Measurements from ENCODE around the gene KLHL25.
"Not testable (repeated sequence)": the region's sequence is repeated elsewhere in the genome, so short reads cannot be mapped to it uniquely, and the experiment has no call there.

The KLHL25 gene

GRCh38 chr15:85802617-85803016 lies 7.9 kb upstream of the KLHL25 start:
- not testable (repeated sequence) for DNase-seq

GRCh38 chr15:85800478-85801123 lies 5.9 kb upstream of the KLHL25 start:
- DNase-seq = no peak

DNA sequence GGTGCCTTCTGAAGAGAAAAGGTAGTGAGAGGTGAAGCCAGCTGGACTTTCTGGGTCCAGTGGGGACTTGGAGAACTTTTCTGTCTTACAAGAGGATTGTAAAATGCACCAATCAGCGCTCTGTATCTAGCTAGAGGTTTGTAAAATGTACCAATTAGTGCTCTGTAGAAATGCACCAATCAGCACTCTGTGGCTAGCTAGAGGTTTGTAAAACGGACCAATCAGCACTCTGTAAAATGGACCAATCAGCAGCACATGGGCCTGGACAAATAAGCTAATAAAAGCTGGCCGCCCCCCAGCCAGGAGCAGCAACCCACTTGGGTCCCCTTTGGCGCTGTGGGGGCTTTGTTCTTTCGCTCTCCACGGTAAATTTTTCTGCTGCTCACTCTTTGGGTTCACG lies 1.6 kb upstream of the KLHL25 start:
- not testable (repeated sequence) for DNase-seq

GRCh38 chr15:85795337-85796305 lies 896 bp upstream of the KLHL25 start:
- DNase-seq = no peak

DNA sequence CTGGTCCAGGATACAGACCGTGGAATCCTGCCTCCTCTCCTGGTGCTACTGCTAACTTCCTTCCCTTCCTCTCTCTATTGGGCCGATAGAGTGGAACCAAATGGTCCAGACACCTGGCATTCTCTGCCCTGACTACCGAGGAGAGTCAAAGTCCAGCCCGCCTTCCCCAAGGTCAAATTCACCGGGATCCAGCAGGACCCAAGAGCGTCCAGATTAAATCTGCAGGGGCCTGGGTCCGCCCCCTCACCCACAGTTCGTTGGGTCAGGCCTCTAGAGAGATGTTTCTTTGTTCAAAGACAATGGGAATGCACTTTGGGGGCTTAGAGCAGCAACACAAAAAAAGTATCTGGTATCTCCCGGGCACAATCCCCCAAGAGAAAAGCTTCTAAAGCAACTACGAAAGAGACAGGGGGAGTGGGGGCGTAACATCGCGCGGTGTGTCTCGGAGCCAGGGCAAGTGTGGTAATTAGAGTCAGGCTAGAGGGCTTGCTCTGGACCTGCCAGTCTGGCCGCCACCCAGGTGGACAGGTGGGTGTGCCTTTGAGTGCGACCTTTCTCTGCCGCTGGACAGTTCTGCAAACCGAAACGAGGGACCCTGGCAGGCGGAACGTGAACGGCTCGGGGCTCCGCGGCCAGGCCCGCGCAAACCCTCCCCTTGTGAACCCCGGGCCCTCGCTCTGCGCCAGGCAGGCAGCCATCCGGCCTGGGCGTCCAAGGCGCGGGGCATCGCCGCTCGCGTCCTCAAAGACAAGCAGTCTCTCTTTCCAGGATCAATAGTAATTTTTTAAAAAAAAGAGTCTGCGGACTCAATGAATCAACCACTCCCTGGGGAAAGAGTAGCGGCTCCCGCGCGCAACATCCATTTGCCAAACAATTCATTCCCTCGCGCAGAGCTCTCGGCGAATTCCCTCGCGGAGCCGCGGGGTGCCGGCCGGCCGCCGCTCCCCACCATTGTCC lies 806 bp downstream of the KLHL25 start:
- DNase-seq = peak; percentile 38

- DNase-seq = peak; percentile 57
Observed at GRCh38 chr15:85792912-85793590, 1.7 kb downstream of the KLHL25 start.

- no peak for DNase-seq
Observed at GRCh38 chr15:85792102-85792731, 2.5 kb downstream of the KLHL25 start.

DNA sequence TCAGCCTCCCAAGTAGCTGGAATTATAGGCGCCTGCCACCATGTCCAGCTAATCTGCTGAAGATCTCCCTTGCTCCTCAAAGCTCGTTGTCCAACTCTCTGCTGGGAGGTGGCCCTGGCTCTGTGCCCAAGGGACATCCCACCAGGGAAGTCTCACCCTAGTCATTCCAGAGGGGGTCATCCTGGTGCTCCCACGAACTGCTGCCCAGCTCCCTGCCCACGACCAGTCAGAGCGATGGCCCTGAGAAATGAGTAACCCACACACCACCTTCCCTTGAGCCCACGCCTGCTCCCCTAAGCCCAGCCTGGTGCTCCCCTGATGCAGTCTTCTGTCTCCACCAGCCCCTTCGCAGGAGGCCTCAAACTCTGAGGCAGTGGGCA lies 5.2 kb downstream of the KLHL25 start:
- no peak for DNase-seq

GRCh38 chr15:85788771-85789495 lies 5.8 kb downstream of the KLHL25 start:
- no peak for DNase-seq

GRCh38 chr15:85786781-85787114 lies 8.0 kb downstream of the KLHL25 start:
- DNase-seq = no peak

GRCh38 chr15:85785887-85786780 lies 8.6 kb downstream of the KLHL25 start:
- peak; percentile 30 for DNase-seq

- no peak for DNase-seq
Observed at GRCh38 chr15:85782064-85782463, 12.7 kb downstream of the KLHL25 start.

DNA sequence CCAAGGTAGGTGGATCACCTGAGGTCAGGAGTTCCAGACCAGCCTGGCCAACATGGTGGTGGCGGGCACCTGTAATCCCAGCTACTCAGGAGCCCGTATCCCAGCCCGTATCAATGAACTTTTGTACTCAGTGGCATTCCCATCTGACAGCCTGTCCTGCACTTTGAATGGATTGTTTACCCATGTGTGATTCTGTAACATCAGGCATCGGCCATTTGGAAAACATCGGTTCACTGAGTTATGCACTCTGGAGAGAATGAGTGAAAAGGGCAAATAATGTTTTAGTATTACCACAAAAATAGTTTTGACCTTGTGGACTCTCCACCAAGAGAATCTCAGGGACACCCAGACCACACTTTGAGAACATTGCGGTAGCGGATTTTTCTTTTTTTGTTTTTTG lies 13.6 kb downstream of the KLHL25 start:
- DNase-seq = no peak

DNA sequence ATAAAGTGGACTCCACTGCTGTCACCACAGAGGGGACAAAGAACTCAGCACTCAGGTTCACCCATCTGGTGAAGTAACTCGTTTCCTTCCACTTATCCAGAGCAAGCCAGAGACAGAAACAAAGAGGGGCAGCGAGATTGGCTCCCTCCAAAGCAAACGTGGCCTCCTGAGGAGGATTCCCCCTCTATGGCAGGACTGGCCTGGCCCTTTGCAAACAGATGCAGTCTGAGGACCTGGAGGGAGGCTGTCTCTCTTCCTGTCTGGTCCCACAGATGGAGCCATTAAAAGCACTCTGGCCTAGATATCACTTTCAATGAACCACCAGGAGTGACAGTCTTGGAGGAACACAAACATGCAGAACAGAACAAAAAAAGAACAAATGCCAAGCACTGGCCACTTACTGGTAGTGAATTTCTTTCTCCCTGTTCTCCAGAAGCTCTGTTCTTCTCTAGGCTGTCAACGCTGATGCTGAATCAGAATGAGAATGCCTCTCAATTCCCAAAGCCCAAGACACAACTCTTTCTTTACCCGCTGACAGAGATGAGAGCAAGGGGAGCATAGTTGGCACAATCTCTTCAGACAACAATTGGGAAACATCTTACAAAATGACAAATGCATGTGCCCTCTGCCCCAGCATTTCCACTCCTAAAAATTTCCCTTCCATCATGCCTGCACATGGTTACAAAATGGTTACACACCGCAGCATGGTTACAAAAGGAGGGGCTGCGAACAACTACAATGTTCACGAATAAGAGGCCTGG lies 14.3 kb downstream of the KLHL25 start:
- DNase-seq = no peak

DNA sequence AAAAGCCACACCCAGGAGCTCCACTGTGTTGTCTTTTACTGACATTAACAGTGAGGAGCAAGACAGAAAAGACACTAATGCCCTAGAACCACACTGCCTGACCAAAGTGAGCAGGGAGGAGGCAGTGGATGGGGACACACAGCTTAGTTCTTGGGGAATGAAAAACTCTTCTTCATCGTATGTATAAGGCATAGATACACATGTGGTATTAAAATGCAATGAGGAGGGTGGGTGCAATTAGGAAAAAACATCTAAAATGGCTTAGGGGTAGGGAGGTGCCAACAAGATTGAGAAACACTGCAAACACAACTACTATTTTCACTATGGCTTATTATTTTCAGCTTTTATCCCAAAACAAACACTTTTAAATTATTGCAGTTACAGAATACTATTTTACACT lies 15.5 kb downstream of the KLHL25 start:
- no peak for DNase-seq

GRCh38 chr15:85778107-85778776 lies 16.5 kb downstream of the KLHL25 start:
- DNase-seq = no peak

DNA sequence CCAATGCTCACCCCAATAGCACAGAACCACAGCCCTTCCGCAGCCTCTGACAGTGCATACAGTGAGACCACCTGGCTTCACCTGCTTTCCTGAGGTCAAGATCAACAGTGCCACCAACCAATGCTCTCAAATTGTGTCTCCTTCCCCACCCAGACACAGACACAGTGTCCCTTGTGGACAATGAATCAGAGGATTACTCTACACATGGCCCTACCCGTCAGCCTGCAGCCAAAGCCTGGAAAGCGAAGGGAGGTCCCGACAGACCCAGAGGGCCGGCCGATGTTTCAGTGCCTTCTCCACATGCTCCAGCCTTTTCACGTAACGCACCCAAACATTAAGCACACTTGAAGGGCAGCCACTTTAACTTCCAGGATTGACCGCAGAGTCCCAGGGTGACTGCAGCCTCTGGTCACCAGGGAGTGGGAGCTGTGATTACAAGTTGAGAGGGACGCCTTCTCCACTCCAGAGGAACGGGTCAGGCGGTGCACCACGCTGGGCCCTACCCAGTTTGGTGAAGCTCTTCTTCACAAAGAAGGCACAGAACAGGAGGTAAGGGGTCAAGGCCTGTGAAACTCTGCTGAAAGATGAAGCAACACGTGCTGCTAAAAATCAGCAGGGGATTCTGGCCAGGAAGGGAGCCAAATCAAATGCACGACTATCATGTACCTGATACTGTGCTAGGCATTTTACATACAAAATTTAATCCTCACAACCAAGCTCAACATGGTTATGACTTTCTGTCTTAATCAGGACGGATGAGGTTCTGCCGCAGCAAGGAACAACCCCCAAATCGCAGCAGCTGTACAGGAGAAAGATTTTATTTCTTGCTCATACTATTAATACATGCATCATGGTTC lies 17.2 kb downstream of the KLHL25 start:
- no peak for DNase-seq

DNA sequence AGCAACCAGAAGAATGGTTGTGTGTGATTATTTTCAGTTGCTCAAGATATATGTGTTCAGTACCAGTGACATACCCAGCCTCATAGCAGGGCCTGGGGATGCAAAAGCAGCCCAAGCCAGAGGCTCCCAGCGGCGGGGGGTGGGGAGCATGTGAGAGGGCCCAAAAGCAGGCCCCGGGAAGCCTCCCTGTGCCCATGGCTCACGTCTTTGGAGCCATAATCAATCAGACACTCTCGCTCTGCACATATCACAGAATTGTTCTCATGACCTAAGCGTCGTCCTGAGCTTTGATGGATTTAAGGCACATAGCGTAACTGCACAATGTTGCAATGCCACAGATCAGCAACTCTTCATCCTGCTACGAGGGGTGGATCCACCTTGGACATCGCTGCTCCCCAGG lies 20.8 kb downstream of the KLHL25 start:
- no peak for DNase-seq
